ENCODE results near the gene BNIP5.

- TF ChIP-seq, protein P1, sequence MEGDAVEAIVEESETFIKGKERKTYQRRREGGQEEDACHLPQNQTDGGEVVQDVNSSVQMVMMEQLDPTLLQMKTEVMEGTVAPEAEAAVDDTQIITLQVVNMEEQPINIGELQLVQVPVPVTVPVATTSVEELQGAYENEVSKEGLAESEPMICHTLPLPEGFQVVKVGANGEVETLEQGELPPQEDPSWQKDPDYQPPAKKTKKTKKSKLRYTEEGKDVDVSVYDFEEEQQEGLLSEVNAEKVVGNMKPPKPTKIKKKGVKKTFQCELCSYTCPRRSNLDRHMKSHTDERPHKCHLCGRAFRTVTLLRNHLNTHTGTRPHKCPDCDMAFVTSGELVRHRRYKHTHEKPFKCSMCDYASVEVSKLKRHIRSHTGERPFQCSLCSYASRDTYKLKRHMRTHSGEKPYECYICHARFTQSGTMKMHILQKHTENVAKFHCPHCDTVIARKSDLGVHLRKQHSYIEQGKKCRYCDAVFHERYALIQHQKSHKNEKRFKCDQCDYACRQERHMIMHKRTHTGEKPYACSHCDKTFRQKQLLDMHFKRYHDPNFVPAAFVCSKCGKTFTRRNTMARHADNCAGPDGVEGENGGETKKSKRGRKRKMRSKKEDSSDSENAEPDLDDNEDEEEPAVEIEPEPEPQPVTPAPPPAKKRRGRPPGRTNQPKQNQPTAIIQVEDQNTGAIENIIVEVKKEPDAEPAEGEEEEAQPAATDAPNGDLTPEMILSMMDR (IDR thresholded peaks at IDR 0.05) = no peak
- TF ChIP-seq ZNF671 (CRISPR knock-in tag; IDR thresholded peaks at IDR 0.05) (no peak), ZNF232 (CRISPR knock-in tag; IDR thresholded peaks at IDR 0.05) (no peak), MAX (CRISPR knock-in tag; IDR thresholded peaks at IDR 0.05) (no peak), OVOL2 (CRISPR knock-in tag; IDR thresholded peaks at IDR 0.05; ENCODE audit: borderline replicate concordance) (no peak), CREB1 (CRISPR knock-in tag; IDR thresholded peaks at IDR 0.05) (no peak), RELA (CRISPR knock-in tag; IDR thresholded peaks at IDR 0.05; ENCODE audit: borderline replicate concordance) (no peak), FOXP1 (CRISPR knock-in tag; IDR thresholded peaks at IDR 0.05; ENCODE audit: borderline replicate concordance) (no peak), ELF4 (CRISPR knock-in tag; IDR thresholded peaks at IDR 0.05; ENCODE audit: low read depth) (no peak), ATF6 (CRISPR knock-in tag; IDR thresholded peaks at IDR 0.05) (no peak), ZNF423 (CRISPR knock-in tag; IDR thresholded peaks at IDR 0.05) (no peak), IRF1 (CRISPR knock-in tag; IDR thresholded peaks at IDR 0.05) (no peak)
Observed at GRCh38 chr6:36286858-36287257, 49.8 kb downstream of the BNIP5 start.
